Muscle layer of duodenum (tissue), 2 donors: ENCODE data around the gene ZNF429.
"Not testable (repeated sequence)": the region's sequence is repeated elsewhere in the genome, so short reads cannot be mapped to it uniquely, and the experiment has no call there.

Experiments used
- H3K27ac ChIP-seq: one replicate; pipeline ENCODE4 v1.7.0; 2013; ENCODE audit warnings: mild to moderate bottlenecking, low read length
- H3K27me3 ChIP-seq: one replicate; pipeline ENCODE4 v1.7.0; 2013; ENCODE audit warnings: low read depth, mild to moderate bottlenecking, control low read depth, low read length
- H3K36me3 ChIP-seq, 2 donors: one replicate each; pipeline ENCODE4 v1.7.0; 2013; ENCODE audit warnings: low read length in 2 of 2, control low read depth in 1 of 2, mild to moderate bottlenecking in 1 of 2; ENCODE audit not compliant: insufficient read depth in 2 of 2, control insufficient read depth in 1 of 2
- H3K4me1 ChIP-seq, 2 donors: one replicate each; pipeline ENCODE4 v1.7.0; 2013; ENCODE audit warnings: low read length in 2 of 2, mild to moderate bottlenecking in 2 of 2, control low read depth in 1 of 2, moderate library complexity in 1 of 2; ENCODE audit not compliant: insufficient read depth in 2 of 2, control insufficient read depth in 1 of 2
- H3K4me3 ChIP-seq, 2 donors: one replicate each; pipeline ENCODE4 v1.7.0; 2013; ENCODE audit warnings: low read length in 2 of 2, low read depth in 1 of 2, mild to moderate bottlenecking in 1 of 2
- H3K9me3 ChIP-seq, 2 donors: one replicate each; pipeline ENCODE4 v1.7.0; 2013; ENCODE audit warnings: low read length in 2 of 2, control low read depth in 1 of 2, mild to moderate bottlenecking in 1 of 2; ENCODE audit not compliant: control insufficient read depth in 1 of 2
- donor health status: healthy.

ZNF429 gene

GRCh38 chr19:21593502-21593901 lies 88.1 kb downstream of the ZNF429 start:
- no peaks in the 10 kb centered on the region for H3K27me3 ChIP-seq
- no peak overlapping the region for H3K4me3 ChIP-seq
- peaks cover 0 to 8% of the 10 kb centered on the region in 2 donors for H3K4me1 ChIP-seq
- H3K9me3 ChIP-seq: no peaks in the 10 kb centered on the region
- H3K36me3 ChIP-seq: no peaks in the 10 kb centered on the region
- no peak overlapping the region for H3K27ac ChIP-seq

GRCh38 chr19:21593934-21594820 lies 88.8 kb downstream of the ZNF429 start:
- H3K9me3 ChIP-seq: no peaks in the 10 kb centered on the region
- no peaks in the 10 kb centered on the region for H3K36me3 ChIP-seq
- no peak overlapping the region for H3K27ac ChIP-seq
- H3K27me3 ChIP-seq: no peaks in the 10 kb centered on the region
- H3K4me1 ChIP-seq: peaks cover 0 to 8% of the 10 kb centered on the region in 2 donors
- H3K4me3 ChIP-seq: no peak overlapping the region

GRCh38 chr19:21595185-21595584 lies 89.8 kb downstream of the ZNF429 start:
- no peak overlapping the region for H3K27ac ChIP-seq

GRCh38 chr19:21602082-21602658 lies 96.8 kb downstream of the ZNF429 start:
- Histone ChIP-seq H3K27ac (no peak overlapping the region), H3K9me3 (no peaks in the 10 kb centered on the region), H3K36me3 (no peaks in the 10 kb centered on the region), H3K27me3 (no peaks in the 10 kb centered on the region), H3K4me1 (peaks cover 0 to 11% of the 10 kb centered on the region in 2 donors), H3K4me3 (no peak overlapping the region)

More at GRCh38 chr19:21595185-21595584, 89.8 kb downstream of the ZNF429 start:
- Histone ChIP-seq H3K4me1 (peaks cover 0 to 8% of the 10 kb centered on the region in 2 donors), H3K9me3 (no peaks in the 10 kb centered on the region), H3K36me3 (no peaks in the 10 kb centered on the region), H3K27me3 (no peaks in the 10 kb centered on the region), H3K4me3 (no peak overlapping the region)

GRCh38 chr19:21602659-21603430 lies 97.4 kb downstream of the ZNF429 start:
- not testable (repeated sequence) for H3K36me3 ChIP-seq, H3K27me3 ChIP-seq, H3K4me3 ChIP-seq, H3K27ac ChIP-seq, H3K9me3 ChIP-seq
- peaks cover 0 to 11% of the 10 kb centered on the region in 2 donors for H3K4me1 ChIP-seq

GRCh38 chr19:21603431-21604231 lies 98.2 kb downstream of the ZNF429 start:
- no peaks in the 10 kb centered on the region for H3K9me3 ChIP-seq
- H3K27ac ChIP-seq: no peak overlapping the region
- no peaks in the 10 kb centered on the region for H3K27me3 ChIP-seq
- no peaks in the 10 kb centered on the region for H3K36me3 ChIP-seq
- peaks cover 0 to 11% of the 10 kb centered on the region in 2 donors for H3K4me1 ChIP-seq
- peak overlapping the region; percentile 55 to 77 for H3K4me3 ChIP-seq

GRCh38 chr19:21604351-21604926 lies 99.0 kb downstream of the ZNF429 start:
- peak overlapping the region; percentile 71 for H3K27ac ChIP-seq
- H3K4me1 ChIP-seq: peaks cover 0 to 11% of the 10 kb centered on the region in 2 donors
- peak overlapping the region; percentile 55 to 77 for H3K4me3 ChIP-seq
- H3K9me3 ChIP-seq: no peaks in the 10 kb centered on the region
- no peaks in the 10 kb centered on the region for H3K36me3 ChIP-seq
- H3K27me3 ChIP-seq: no peaks in the 10 kb centered on the region
